Femur (tissue), 1 donor: ENCODE data around the gene TRH.
"Not testable (repeated sequence)": the region's sequence is repeated elsewhere in the genome, so short reads cannot be mapped to it uniquely, and the experiment has no call there.

ENCODE experiments used
- DNase-seq: peaks from one replicate; pipeline ENCODE4 v3.0.0-alpha.2; 2017

Gene TRH

GRCh38 chr3:129966876-129967275, 7.6 kb upstream of the TRH start:
- no peak for DNase-seq

GRCh38 chr3:129967761-129968160, 6.8 kb upstream of the TRH start:
- no peak for DNase-seq

- DNase-seq = no peak
Measured at GRCh38 chr3:129971351-129972052, 3.0 kb upstream of the TRH start.

GRCh38 chr3:129972301-129972700, 2.2 kb upstream of the TRH start:
- DNase-seq = no peak

- no peak for DNase-seq
Measured at GRCh38 chr3:129973853-129974563, 512 bp upstream of the TRH start.

GRCh38 chr3:129974833-129975704, 549 bp downstream of the TRH start:
- DNase-seq = peak; percentile 32

- no peak for DNase-seq
Measured at GRCh38 chr3:129975705-129976048, 1.2 kb downstream of the TRH start.

GRCh38 chr3:129976286-129976685, 1.8 kb downstream of the TRH start:
- no peak for DNase-seq

- no peak for DNase-seq
Measured at GRCh38 chr3:129978123-129978522, 3.6 kb downstream of the TRH start.

GRCh38 chr3:129979905-129980304, 5.4 kb downstream of the TRH start:
- no peak for DNase-seq

GRCh38 chr3:129983561-129983960, 9.0 kb downstream of the TRH start:
- DNase-seq = no peak

- no peak for DNase-seq
Measured at GRCh38 chr3:129984125-129984524, 9.6 kb downstream of the TRH start.

GRCh38 chr3:129985113-129985512, 10.6 kb downstream of the TRH start:
- no peak for DNase-seq

- DNase-seq = no peak
Measured at GRCh38 chr3:129988429-129988828, 13.9 kb downstream of the TRH start.

- DNase-seq = no peak
Measured at GRCh38 chr3:129989414-129989813, 14.9 kb downstream of the TRH start.

GRCh38 chr3:129992781-129993180, 18.3 kb downstream of the TRH start:
- no peak for DNase-seq

- no peak for DNase-seq
Measured at GRCh38 chr3:129994883-129995559, 20.5 kb downstream of the TRH start.

- DNase-seq = no peak
Measured at GRCh38 chr3:129996073-129996472, 21.6 kb downstream of the TRH start.

- DNase-seq = not testable (repeated sequence)
Measured at GRCh38 chr3:129999176-129999575, 24.7 kb downstream of the TRH start.

- peak; percentile 55 for DNase-seq
Measured at GRCh38 chr3:130002666-130003598, 28.4 kb downstream of the TRH start.

GRCh38 chr3:130010556-130010955, 36.0 kb downstream of the TRH start:
- no peak for DNase-seq

GRCh38 chr3:130012108-130012507, 37.6 kb downstream of the TRH start:
- not testable (repeated sequence) for DNase-seq
